ENCODE data around the gene PDE4B. TPM values are rescaled to one million over a fixed set of nuclear protein-coding genes. Genes with fewer than 3 reads are reported as not detected.

The PDE4B gene
- total and polyA plus RNA-seq, 7 donors, result 1.6 to 17.2 (median 10.7) TPM

DNA sequence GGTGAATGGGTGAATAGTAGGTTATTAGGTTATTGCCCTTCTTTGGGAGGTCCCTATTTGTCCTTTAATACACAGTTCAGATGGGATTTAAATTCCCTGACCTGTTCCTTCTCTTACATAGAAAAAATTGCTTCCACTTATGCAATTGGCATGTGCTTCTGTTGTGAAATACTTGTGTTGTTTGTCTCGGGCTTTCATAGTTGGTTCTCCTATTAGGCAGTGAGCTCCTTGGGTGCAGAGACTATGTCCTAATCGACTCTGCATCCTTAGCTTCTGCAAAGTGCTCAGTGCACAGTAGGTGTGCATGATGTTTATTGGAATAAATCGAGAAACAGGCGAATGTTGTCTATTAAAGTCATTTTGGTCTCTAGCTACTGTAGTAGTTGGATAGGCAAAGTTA, 1.3 kb upstream of the PDE4B start:
- no peaks in the 10 kb centered on the region for H3K36me3 ChIP-seq
- no peak for DNase-seq

DNA sequence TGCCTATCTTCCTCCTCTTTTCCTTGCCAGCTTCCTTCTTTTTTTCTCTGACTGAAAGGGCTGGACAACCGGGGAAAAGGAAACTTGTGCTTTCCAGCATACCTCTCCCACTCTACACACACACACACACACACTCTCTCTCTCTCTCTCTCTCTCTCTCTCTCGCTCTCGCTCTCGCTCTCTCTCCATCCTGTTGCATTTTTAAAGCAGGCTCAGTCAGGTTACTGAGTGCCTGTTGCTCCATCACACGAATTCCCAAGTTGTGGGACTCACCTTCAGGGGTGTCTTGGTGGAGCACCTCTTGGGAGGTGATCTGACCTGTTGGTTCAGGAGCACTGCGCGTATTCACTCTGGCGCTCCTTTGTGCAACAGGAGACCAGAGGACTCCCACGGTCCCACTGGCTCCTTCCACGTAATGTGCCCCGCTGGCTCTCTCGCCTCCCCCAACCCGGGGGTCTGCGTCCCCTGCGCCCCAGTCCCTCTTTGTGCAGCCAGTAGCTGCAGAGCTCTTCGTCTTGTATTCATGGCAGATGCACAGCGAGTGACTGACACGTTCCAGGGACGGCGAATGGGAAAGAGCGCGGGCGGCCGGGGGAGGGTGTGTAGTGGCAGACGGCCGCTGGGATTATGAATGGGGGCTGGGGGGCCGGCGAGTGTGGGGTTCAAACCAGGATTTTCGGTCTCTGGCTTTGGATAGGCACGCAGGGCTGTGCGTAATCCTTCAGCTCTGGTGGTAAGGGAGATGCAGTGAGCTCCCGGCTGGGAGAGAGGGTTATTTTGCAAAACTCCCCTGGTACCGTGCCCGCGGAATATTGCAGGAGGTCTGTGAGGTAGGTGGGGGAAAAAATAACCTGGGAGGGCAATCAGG, 660 bp upstream of the PDE4B start:
- Histone ChIP-seq H3K4me3 (peak overlapping the region in 3 of 4 donors; percentile 18 to 38 (median 35)), H3K27ac (no peak overlapping the region), H3K4me1 (peaks cover 0 to 7% (median 6%) of the 10 kb centered on the region in 4 donors), H3K27me3 (peaks cover 0 to 31% (median 17%) of the 10 kb centered on the region in 3 donors), H3K36me3 (no peaks in the 10 kb centered on the region), H3K9me3 (no peaks in the 10 kb centered on the region)
- intact Hi-C loops (cut with DNase I), result no loop called here
- WGBS, 2 donors, result 13 to 17% methylated on average over 35 of the region's 35 CpGs
- DNase-seq, result peak; percentile 53
- TF ChIP-seq POLR2AphosphoS5 (IDR thresholded peaks at IDR 0.05), result no peak
- TF ChIP-seq POLR2A (IDR thresholded peaks at IDR 0.05), result no peak

More for the DNA sequence above, 1.3 kb upstream of the PDE4B start:
- Histone ChIP-seq H3K27me3 (peaks cover 0 to 31% (median 17%) of the 10 kb centered on the region in 3 donors), H3K4me1 (peaks cover 0 to 7% (median 6%) of the 10 kb centered on the region in 4 donors), H3K9me3 (no peaks in the 10 kb centered on the region), H3K27ac (no peak overlapping the region), H3K4me3 (no peak overlapping the region)
- intact Hi-C loops (cut with DNase I), result no loop called here
- TF ChIP-seq POLR2AphosphoS5 (IDR thresholded peaks at IDR 0.05) (peak in 1 of 4 donors; percentile 19), EP300 (IDR thresholded peaks at IDR 0.05) (no peak), POLR2A (IDR thresholded peaks at IDR 0.05) (no peak)
- WGBS, 2 donors, result 65 to 66% methylated on average over 4 of the region's 4 CpGs

DNA sequence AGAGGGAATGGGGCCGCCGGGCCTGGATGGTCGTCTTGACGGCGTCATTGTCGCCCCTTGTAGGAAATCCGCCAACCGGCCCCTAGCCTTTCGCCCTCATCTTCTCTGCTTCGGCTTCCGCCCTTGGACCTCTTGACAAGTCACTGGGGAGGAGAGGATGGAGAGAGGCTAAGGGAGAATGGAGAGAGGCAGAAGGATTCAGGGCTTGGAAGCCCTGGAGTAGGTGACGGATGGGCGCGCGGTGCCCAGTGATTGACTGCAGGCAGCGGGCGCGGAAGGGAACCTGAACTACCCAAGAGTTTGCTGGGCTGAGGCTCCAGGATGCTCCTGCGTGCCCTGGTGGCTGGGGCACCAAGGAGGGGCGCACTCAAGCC, 651 bp downstream of the PDE4B start:
- Histone ChIP-seq H3K27ac (no peak overlapping the region), H3K9me3 (no peaks in the 10 kb centered on the region), H3K36me3 (no peaks in the 10 kb centered on the region), H3K4me3 (peak overlapping the region in 3 of 4 donors; percentile 18 to 38 (median 35)), H3K4me1 (peaks cover 0 to 7% (median 6%) of the 10 kb centered on the region in 4 donors), H3K27me3 (peaks cover 0 to 31% (median 17%) of the 10 kb centered on the region in 3 donors)
- intact Hi-C loops (cut with DNase I), result no loop called here
- no peak for DNase-seq
- TF ChIP-seq POLR2A (IDR thresholded peaks at IDR 0.05) (no peak), EP300 (IDR thresholded peaks at IDR 0.05) (no peak), POLR2AphosphoS5 (IDR thresholded peaks at IDR 0.05) (no peak)
- TF ChIP-seq, protein P1, sequence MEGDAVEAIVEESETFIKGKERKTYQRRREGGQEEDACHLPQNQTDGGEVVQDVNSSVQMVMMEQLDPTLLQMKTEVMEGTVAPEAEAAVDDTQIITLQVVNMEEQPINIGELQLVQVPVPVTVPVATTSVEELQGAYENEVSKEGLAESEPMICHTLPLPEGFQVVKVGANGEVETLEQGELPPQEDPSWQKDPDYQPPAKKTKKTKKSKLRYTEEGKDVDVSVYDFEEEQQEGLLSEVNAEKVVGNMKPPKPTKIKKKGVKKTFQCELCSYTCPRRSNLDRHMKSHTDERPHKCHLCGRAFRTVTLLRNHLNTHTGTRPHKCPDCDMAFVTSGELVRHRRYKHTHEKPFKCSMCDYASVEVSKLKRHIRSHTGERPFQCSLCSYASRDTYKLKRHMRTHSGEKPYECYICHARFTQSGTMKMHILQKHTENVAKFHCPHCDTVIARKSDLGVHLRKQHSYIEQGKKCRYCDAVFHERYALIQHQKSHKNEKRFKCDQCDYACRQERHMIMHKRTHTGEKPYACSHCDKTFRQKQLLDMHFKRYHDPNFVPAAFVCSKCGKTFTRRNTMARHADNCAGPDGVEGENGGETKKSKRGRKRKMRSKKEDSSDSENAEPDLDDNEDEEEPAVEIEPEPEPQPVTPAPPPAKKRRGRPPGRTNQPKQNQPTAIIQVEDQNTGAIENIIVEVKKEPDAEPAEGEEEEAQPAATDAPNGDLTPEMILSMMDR (IDR thresholded peaks at IDR 0.05), result no peak
- 8 to 11% methylated on average over 20 of the region's 20 CpGs for WGBS, 2 donors

DNA sequence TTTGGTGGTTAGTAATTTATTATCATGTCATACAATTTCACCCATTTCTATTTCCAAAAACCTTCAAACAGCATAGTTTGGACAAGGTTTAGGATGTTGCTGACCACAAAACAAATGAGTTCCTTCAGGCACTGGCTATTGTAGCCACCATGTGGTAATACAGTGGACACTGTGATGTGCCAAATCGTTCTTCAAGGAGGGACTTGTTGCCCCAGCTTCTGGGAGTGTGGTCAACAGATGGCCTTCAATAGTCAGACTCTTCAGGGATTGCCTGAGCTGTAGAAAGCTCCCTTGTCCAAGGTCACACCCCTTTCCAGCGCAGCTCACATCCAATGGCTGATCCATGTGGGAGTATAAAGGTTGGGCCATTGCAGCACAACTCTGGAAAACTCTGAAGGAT, 2.6 kb downstream of the PDE4B start:
- H3K27me3 ChIP-seq, result peaks cover 0 to 31% (median 17%) of the 10 kb centered on the region in 3 donors
- 85% methylated on average over 2 of the region's 2 CpGs for WGBS, 2 donors

DNA sequence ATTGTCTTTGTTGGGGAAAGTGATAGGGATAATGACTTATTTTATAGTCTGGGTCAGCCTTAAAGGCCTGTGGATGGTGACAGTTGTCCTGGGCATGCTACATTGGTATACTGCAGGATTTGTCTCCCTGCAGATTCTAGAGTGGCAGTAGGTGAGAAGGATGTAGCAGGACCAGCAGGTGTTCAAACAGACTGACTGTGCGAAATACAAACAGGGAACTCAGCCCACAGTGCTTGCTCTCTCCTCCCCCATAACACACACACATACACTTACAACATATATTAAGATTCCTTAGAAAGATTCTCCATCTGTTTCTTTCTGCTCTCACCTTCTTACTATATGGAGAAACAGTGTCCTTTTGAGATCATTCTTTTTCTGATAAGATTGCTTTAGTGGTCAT, 6.9 kb downstream of the PDE4B start:
- no peaks in the 10 kb centered on the region for H3K9me3 ChIP-seq
- no peaks in the 10 kb centered on the region for H3K36me3 ChIP-seq
- WGBS, 2 donors, result 91 to 97% methylated on average over 1 of the region's 1 CpG
- TF ChIP-seq EP300 (IDR thresholded peaks at IDR 0.05) (no peak), POLR2AphosphoS5 (IDR thresholded peaks at IDR 0.05) (no peak), POLR2A (IDR thresholded peaks at IDR 0.05) (no peak)
- TF ChIP-seq, protein P1 (IDR thresholded peaks at IDR 0.05), result no peak
- no peak overlapping the region for H3K4me3 ChIP-seq
- peaks cover 0 to 4% (median 0%) of the 10 kb centered on the region in 3 donors for H3K27me3 ChIP-seq
- no peaks in the 10 kb centered on the region for H3K4me1 ChIP-seq
- DNase-seq, result no peak
- intact Hi-C loops (cut with DNase I), result no loop called here
- H3K27ac ChIP-seq, result no peak overlapping the region

More for the DNA sequence above, 2.6 kb downstream of the PDE4B start:
- no peaks in the 10 kb centered on the region for H3K9me3 ChIP-seq
- DNase-seq, result no peak
- TF ChIP-seq POLR2AphosphoS5 (IDR thresholded peaks at IDR 0.05) (no peak), EP300 (IDR thresholded peaks at IDR 0.05) (no peak), POLR2A (IDR thresholded peaks at IDR 0.05) (no peak)
- TF ChIP-seq, protein P1 (IDR thresholded peaks at IDR 0.05), result no peak
- H3K4me1 ChIP-seq, result peaks cover 0 to 7% (median 6%) of the 10 kb centered on the region in 4 donors
- H3K27ac ChIP-seq, result no peak overlapping the region
- H3K4me3 ChIP-seq, result no peak overlapping the region
- intact Hi-C loops (cut with DNase I), result no loop called here
- no peaks in the 10 kb centered on the region for H3K36me3 ChIP-seq

Data from sigmoid colon (tissue), 7 donors.